ENCODE measurements around the gene AGK. TPM values are rescaled to one million over a fixed set of nuclear protein-coding genes. Genes with fewer than 3 reads are reported as not detected.

Gene AGK
- total and polyA plus RNA-seq, 8 donors, result 2.9 to 42.8 (median 12.7) TPM

DNA sequence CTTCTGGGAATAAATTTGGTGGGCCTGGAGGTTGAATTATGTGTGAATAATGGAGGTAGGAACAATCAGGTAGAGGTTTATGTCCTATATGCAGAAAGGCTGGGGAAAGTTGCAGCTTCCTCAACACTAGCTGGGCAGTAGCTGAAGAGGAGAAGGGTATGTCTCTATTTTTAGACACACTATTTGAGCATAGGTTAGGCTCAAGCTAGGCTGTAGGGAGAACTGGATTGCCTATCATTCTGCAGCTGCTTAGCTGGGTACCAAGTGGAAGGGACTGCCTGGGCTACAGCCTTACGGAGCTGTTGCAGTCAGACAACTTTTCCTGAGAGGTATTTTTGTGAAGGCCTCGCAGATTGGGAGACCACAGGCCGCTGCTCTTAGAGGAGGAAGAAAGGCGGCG is 82.9 kb downstream of the AGK start:
- intact Hi-C loops (cut with DNase I; ENCODE audit: low total_unique reads), result no loop called here
- no peaks in the 10 kb centered on the region for H3K27me3 ChIP-seq
- 97 to 100% (median 98%) methylated on average over 5 of the region's 5 CpGs for WGBS, 5 donors
- H3K4me1 ChIP-seq, result no peaks in the 10 kb centered on the region
- no peak overlapping the region for H3K4me3 ChIP-seq
- H3K36me3 ChIP-seq, result peaks cover 0 to 20% (median 17%) of the 10 kb centered on the region in 4 donors
- H3K9me3 ChIP-seq, result no peaks in the 10 kb centered on the region
- DNase-seq, result no peak
- TF ChIP-seq, protein P1, sequence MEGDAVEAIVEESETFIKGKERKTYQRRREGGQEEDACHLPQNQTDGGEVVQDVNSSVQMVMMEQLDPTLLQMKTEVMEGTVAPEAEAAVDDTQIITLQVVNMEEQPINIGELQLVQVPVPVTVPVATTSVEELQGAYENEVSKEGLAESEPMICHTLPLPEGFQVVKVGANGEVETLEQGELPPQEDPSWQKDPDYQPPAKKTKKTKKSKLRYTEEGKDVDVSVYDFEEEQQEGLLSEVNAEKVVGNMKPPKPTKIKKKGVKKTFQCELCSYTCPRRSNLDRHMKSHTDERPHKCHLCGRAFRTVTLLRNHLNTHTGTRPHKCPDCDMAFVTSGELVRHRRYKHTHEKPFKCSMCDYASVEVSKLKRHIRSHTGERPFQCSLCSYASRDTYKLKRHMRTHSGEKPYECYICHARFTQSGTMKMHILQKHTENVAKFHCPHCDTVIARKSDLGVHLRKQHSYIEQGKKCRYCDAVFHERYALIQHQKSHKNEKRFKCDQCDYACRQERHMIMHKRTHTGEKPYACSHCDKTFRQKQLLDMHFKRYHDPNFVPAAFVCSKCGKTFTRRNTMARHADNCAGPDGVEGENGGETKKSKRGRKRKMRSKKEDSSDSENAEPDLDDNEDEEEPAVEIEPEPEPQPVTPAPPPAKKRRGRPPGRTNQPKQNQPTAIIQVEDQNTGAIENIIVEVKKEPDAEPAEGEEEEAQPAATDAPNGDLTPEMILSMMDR (IDR thresholded peaks at IDR 0.05), result no peak
- TF ChIP-seq POLR2AphosphoS5 (IDR thresholded peaks at IDR 0.05), result no peak
- no peak for TF ChIP-seq POLR2A (IDR thresholded peaks at IDR 0.05)
- TF ChIP-seq EP300 (IDR thresholded peaks at IDR 0.05), result no peak
- H3K27ac ChIP-seq, result no peak overlapping the region

DNA sequence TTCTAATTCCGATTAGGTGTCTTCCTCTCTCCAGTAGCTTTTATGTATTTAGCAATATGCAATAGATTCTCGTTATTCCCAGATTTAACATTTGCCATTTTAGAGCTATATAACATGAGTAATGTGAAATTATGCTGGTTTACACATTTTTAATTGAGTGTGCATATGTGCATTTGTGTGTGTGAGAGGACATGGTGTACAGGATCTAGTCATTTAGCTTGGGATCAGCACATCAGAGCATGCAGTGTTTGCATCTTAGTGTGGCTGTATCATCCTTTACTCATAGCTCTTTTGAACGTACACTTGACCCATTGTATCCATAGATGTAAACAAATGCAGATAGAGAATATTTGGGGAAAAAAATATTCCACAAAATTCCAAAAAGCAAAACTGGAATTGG is 84.8 kb downstream of the AGK start:
- no peak for TF ChIP-seq POLR2A (IDR thresholded peaks at IDR 0.05)
- 82 to 91% (median 87%) methylated on average over 3 of the region's 3 CpGs for WGBS, 5 donors
- Histone ChIP-seq H3K4me3 (no peak overlapping the region), H3K4me1 (no peaks in the 10 kb centered on the region), H3K9me3 (no peaks in the 10 kb centered on the region), H3K36me3 (peaks cover 0 to 32% (median 27%) of the 10 kb centered on the region in 4 donors), H3K27ac (no peak overlapping the region), H3K27me3 (no peaks in the 10 kb centered on the region)
- DNase-seq, result no peak
- intact Hi-C loops (cut with DNase I; ENCODE audit: low total_unique reads), result no loop called here

DNA sequence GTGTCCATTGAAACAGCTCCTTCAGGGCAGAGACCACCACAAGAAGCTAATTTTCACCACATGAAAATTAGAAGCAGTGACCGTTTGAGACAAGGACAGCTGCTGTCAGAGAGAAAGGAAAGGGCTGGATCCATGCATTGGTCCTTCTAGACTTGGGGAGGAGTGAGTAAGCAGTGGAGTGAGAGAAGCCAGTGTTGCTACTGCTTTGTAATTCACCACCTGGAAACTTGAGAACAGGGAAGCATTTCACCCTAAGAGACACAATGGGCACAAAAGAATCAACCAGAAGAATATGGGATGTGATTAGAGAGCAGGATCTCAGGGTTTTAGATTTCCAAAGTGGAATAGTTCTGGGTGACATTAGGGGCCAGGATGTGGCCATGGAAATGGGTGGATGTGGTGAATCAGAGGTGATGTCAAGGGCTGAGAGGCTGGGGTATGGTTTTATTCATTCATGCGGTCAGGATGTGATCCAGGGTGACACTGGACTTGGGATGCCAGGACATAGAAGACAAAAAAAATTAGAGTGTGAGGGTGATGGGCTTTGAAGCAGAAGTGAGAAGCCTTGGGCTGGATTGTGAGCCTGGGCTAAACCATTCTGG is 89.1 kb downstream of the AGK start:
- Histone ChIP-seq H3K4me1 (no peaks in the 10 kb centered on the region), H3K4me3 (no peak overlapping the region), H3K27ac (no peak overlapping the region), H3K36me3 (peaks cover 3 to 39% (median 37%) of the 10 kb centered on the region in 4 donors), H3K9me3 (no peaks in the 10 kb centered on the region), H3K27me3 (no peaks in the 10 kb centered on the region)
- 91 to 95% (median 93%) methylated on average over 2 of the region's 2 CpGs for WGBS, 5 donors
- TF ChIP-seq EP300 (IDR thresholded peaks at IDR 0.05), result no peak
- no peak for TF ChIP-seq POLR2AphosphoS5 (IDR thresholded peaks at IDR 0.05)
- TF ChIP-seq, protein P1 (IDR thresholded peaks at IDR 0.05), result no peak
- TF ChIP-seq POLR2A (IDR thresholded peaks at IDR 0.05), result no peak
- DNase-seq, result no peak
- intact Hi-C loops (cut with DNase I; ENCODE audit: low total_unique reads), result no loop called here

DNA sequence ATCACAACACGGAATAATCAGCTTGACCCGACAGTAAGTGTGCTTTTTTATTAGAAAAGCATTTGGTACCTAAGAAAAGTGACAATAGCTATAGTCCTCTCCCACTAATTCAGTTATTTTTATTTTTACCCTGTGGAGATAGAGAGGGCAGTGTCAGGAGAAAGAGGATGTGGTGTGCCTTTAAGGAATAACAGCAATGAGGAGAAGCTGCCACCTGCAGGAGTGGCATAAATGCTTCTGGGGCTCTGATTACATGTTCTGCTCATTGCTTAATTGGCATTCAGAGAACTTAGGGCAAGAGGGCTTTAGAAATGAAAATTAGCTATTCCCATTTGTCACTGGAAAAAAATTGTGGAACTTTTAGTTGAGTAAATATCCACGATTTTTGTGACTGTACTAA is 90.7 kb downstream of the AGK start:
- WGBS, 5 donors, result 90 to 98% (median 94%) methylated on average over 3 of the region's 3 CpGs
- Histone ChIP-seq H3K9me3 (no peaks in the 10 kb centered on the region), H3K4me1 (no peaks in the 10 kb centered on the region), H3K27ac (no peak overlapping the region), H3K4me3 (no peak overlapping the region), H3K36me3 (peaks cover 3 to 37% (median 34%) of the 10 kb centered on the region in 4 donors), H3K27me3 (no peaks in the 10 kb centered on the region)
- DNase-seq, result no peak
- TF ChIP-seq POLR2A (IDR thresholded peaks at IDR 0.05) (no peak), EP300 (IDR thresholded peaks at IDR 0.05) (no peak), POLR2AphosphoS5 (IDR thresholded peaks at IDR 0.05) (no peak)
- TF ChIP-seq, protein P1 (IDR thresholded peaks at IDR 0.05), result no peak
- intact Hi-C loops (cut with DNase I; ENCODE audit: low total_unique reads), result no loop called here

DNA sequence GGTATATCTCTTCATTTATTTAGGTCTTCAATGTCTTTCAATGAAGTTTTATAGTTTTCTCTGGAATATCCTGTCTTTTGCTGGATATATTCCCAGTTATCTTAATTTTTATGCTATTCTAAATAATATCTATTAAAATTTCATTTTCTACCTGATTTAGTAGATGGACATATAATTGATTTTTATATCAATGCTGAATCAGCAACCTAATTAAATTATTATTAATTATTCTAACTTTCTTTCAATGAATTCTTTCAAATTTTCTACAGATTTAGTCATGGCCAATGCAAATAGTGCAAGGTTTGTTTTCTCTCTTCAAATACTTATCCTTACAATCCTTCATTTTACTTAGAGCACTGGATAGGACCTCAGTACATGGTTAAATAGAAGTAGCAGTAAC is 94.0 kb downstream of the AGK start:
- Histone ChIP-seq H3K27ac (no peak overlapping the region), H3K4me3 (no peak overlapping the region), H3K27me3 (no peaks in the 10 kb centered on the region), H3K36me3 (peaks cover 3 to 29% (median 26%) of the 10 kb centered on the region in 4 donors), H3K9me3 (no peaks in the 10 kb centered on the region), H3K4me1 (peaks cover 4 to 16% (median 10%) of the 10 kb centered on the region in 4 donors)
- DNase-seq, result no peak
- intact Hi-C loops (cut with DNase I; ENCODE audit: low total_unique reads), result no loop called here
- TF ChIP-seq EP300 (IDR thresholded peaks at IDR 0.05) (no peak), POLR2A (IDR thresholded peaks at IDR 0.05) (no peak), POLR2AphosphoS5 (IDR thresholded peaks at IDR 0.05) (no peak)
- TF ChIP-seq, protein P1 (IDR thresholded peaks at IDR 0.05), result no peak

All from stomach (tissue), 9 donors.